Measurements from ENCODE around the gene ZNF732.
A peak's percentile ranks its signal among the peaks of the same experiment; 100 is the strongest.
"Not testable (repeated sequence)": the region's sequence is repeated elsewhere in the genome, so short reads cannot be mapped to it uniquely, and the experiment has no call there.

Gene ZNF732

DNA sequence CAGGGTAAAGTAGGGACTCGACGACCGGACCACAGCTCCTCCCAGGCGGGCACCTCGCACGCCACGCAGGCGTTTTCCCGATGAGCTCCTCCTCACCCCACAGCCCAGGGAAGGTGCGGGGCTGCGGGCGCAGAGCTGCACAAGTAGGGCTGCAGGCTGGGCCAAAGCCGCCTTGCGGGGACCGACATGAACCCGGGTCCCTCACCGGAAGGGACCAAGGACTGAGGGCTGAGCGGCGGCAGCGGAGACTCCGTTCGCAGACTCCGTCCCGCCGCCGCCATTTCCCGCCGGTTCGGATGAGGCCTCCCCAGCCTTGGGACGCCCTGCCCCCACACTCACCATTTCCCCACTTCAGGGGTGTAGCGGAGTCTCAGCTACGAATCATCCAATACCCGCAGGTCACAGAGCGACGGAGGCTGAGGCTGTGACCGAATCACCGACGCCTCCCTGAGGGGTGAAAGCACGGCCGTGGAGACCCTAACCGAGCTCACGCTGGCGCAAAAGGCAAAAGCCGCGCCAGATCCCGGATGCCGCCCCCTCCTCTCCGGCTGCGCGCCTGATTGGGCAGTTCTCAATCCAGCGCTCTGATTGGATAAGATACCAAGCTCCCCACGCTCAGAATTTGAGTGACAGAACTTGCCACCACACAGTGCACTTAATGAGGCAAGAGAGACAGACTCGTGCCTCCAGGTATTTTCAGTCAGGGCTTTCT is at the start of gene ZNF732:
Gene ZNF732 (minus strand): TSS at position 506 of the 712 bp plus-strand sequence. CDS start 164 bp downstream, at position 342.
- no peak for DNase-seq

DNA sequence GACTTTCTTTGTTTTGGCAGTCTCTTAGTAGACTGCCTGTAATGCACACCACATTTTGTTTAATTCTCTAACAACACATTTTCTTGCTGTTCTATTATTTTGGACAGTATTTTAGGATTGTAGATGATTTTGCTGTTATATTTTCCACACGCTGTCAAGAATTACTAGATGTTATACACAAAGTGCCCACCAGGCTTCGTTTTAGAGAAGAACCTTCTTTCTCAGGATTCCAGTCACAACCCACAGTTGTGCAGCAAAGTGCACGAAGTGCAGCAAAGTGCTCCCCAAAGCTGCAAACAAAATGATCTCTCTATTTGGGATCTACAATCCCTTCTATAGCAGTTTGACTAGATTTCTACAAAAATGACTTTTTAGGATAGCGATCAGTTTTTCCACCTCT is 34.7 kb upstream of the ZNF732 start:
- DNase-seq: no peak

- DNase-seq: no peak
Measured at GRCh38 chr4:338759-339097, 33.5 kb upstream of the ZNF732 start.

DNA sequence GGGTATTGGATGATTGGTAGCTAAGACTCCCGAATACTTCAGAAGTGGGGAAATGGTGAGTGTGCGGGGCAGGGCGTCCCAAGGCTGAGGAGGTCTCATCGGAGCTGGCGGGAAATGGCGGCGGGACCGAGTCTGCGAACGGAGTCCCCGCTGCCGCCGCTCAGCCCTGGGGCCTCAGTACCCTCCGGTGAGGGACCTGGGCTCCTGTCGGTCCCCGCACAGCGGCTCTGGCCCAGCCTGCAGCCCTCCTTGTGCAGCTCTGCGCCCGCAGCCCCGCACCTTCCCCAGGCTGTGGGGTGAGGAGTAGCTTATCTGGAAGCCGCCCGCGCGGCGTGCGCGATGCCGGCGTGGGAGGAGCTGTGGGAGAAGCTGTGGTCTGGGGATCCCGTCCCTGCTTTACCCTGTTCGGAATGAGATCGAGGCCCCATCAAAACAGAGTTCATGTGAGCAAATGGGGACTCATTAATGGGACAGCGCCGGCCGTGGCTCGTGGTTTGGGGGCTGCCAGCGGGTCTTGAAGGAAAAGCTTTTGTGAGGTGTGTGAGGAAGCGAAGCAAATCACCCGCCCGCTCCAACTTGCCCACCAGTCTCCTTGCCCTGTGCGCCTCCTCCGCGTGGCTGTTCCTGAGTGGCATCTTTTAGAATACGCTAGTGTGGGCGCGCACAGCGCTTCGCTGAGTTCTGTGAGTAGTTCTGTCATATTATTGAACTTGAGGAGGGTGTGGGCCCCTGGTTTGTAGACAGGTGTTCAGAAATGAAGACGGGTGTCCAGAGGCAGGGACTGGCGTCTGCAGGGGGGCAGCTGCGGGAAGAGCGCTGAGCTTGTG is 32.9 kb upstream of the ZNF732 start:
- peak; percentile 37 for DNase-seq

DNA sequence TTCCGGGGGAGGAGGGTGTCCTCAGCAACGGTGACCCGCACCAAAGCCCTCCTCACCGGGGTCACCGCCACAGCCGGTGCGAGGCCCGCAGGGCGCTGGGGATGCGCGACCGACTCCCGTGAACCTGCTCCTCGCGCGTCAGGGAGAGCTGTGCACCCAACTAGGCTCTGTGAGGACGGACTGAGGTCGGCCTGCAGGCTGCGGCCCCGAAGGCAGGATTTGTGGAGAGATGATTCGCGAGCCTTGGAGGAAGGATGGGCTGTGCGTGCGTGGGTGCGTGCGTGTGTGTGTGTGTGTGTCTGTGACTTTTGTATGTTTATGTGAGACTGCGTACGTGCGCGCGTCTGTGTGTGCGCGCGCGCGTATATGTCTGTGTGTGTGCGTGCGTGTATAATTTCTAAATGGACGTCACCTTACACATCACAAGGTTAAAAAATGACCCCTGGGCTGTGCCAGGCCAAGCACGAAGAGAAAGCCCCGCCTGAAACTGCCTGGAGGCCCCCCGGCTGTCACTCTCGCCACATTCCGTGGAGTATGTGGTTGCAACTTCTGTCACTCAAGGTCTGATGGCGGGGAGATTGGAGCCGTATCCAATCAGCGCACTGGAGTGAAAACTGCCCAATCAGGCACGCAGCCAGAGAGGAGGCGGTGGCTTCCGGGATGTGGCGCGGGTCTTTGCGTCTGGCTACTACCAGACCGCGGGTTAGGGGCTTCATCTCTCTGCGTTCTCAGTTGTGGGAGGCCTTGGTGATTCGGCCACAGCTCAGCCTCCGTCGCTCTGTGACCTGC is 32.1 kb upstream of the ZNF732 start, which contains the start of gene ZNF141:
Gene ZNF141 (plus strand): TSS at position 672 of the 789 bp plus-strand sequence. CDS start 170 bp downstream, outside the sequence.
- peak; percentile 95 for DNase-seq

DNA sequence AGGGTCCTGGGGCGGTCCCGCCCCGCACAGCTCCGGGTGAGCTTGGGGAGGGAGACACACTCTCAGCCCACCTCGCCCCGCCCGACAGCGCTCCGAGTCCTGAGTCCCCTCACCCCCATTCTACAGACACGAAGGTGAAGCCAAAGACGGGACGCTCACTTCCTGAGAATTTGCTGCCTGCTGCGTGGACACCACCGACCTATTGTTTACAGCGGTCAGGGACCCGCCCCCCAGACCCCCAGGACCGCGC is 31.5 kb upstream of the ZNF732 start:
- no peak for DNase-seq

- no peak for DNase-seq
Measured at GRCh38 chr4:336099-336892, 31.0 kb upstream of the ZNF732 start.

GRCh38 chr4:335515-335914 is 30.2 kb upstream of the ZNF732 start:
- no peak for DNase-seq

DNA sequence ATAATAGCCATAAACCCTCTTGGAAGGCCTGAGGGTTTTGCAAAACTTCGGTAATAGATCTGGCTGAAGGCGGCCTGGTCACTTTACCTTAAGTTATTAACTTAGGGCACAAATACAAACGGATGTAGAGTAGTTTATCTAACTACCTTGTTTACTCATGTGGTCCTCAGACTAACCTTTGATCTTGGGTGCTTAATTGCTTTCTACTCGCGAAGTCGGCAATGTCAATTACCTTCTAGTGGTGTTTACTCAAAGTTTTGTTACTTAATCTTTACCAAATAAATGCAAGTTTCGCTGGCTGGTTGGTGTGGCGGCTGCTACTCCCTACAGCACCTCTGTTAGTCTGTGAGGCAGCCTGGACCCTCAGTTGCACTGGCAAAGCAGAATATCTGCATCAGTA is 23.5 kb upstream of the ZNF732 start:
- DNase-seq: no peak

DNA sequence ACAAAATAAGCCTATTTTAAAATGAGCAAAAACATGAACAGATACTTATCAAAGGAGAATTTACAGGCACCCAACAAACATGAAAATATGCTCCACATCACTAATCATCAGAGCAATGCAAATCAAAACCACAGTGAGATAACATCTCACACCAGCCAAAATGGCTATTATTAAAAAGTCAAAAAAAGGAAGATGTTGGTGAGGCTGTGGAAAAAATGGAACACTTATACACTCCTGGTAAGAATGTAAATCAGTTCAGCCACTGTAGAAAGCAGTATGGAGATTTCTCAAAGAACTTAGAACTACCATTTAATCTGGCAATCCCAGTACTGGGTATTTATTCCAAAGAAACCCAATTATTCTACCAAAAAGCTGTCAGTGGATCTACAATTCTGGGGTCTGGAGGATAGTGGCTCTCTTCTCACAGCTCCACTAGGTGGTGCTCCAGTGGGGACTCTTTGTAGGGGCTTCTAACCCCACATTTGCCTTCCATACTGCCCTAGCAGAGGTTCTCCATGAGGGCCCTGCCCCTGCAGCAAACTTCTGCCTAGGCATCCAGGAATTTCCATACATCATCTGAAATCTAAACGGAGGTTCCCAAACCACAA is 9.1 kb upstream of the ZNF732 start:
- no peak for DNase-seq

DNA sequence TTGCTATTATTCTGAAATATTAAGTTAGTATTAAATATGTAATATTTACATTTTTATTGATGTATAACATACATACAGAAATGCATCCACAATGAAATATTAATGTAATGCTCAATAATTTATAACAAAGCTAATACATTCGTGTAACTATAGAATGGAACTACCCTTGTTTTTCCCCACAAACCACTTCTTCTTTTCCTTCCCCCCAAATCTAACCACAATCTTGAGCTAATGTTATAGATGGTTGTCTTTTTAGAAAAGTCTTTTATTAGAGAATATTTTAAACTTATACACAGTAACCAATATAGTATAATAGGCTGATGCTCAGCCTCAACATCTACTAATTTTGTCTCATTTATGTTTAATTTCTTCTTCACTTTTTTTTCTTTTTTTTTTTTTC is 4.5 kb upstream of the ZNF732 start:
- DNase-seq: no peak

DNA sequence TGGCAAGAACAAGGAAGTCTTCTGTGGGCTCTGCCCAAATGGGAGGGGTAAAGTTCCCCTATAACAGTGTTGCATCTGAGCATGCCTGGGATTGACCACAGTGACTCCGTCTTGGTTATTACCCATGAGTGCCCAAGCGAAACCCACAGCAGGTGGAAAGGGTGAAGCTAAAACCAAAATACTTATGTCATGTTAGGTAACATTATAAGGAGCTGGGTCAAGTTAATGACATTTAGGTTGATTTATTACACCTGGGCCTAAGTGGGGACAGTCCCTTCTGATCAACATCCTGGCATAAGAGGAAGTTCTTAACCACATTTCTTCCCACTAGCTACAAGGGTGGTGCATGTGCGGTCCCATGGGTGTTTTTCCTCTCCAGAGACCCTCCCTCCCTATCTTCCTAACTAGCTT is 1.3 kb upstream of the ZNF732 start:
- DNase-seq: peak; percentile 31

DNA sequence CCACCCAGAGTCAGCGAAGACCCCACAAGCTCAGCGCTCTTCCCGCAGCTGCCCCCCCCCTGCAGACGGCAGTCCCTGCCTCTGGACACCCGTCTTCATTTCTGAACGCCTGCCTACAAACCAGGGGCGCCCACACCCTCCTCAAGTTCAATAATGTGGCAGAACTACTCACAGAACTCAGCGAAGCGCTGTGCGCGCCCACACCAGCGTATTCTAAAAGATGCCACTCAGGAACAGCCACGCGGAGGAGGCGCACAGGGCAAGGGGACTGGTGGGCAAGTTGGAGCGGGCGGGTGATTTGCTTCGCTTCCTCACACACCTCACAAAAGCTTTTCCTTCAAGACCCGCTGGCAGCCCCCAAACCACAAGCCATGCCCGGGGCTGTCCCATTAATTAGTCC is 758 bp downstream of the ZNF732 start:
- not testable (repeated sequence) for DNase-seq

DNA sequence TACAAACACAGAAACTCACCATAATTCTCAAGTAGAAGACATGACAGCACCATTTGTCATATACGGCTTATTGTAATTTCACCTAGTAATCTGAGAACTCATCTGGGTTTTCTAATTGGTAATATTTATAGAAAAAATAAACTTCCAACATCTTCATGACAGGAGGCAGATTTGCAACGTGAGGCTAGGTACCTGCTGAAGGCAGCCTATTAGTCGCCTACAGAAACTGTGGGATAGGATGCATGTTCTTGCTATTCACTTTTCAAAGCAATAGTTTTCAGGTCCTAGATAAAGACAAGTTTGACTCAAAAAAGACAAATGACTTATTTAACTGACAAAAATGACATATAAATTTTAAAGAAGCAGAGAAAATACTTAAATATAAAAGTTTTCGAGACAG is 2.9 kb downstream of the ZNF732 start:
- DNase-seq: no peak

DNA sequence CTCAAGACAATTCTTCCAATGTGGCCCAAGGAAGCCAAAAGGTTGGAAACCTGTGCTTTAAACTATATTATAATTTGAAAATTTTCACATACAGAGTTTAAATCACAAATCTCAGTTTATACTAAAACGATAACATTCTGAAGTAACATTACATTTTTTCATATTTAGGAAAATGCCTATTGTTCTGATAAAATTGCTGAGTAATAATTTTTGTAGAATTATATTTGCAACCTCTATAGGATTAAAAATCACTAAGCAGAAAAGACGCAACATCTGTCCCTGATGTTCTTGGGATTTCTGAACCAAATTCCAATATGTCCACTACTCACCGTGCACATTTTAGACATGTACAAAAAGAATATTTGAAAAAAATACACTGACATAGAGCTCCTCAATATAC is 10.5 kb downstream of the ZNF732 start:
- DNase-seq: no peak

- no peak for DNase-seq
Measured at GRCh38 chr4:288891-289290, 16.4 kb downstream of the ZNF732 start.

DNA sequence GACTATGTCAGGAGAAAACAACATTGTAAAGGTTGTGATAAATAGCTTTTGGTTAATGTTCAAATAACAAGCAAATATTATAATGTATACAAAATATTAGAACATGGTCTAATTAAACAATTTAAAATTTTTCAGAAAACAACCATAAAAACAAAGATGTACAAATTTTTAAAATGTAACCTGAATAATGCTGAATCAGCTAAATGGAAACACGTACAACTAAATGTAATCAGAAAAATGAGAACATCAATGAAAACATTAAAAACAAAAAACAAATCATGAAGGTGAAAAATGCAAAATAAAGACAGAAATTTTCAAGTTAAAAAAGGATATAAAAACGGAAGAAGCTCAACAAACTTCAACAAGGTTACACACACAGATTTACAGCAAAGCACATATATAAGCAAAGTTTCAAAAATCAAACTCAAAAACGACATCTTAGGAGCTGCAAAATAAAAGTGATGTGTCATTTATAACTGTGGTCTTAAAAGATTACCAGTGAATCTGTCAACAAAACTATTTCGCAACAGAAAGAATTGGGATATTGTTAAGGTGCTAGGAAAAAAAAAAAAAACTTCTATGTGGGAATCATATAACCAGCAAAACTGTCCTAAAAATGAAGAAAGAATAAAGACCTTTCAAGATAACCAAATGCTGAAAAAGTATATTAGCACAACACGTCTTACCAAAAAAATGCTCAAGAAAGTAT is 31.8 kb downstream of the ZNF732 start:
- DNase-seq: no peak

DNA sequence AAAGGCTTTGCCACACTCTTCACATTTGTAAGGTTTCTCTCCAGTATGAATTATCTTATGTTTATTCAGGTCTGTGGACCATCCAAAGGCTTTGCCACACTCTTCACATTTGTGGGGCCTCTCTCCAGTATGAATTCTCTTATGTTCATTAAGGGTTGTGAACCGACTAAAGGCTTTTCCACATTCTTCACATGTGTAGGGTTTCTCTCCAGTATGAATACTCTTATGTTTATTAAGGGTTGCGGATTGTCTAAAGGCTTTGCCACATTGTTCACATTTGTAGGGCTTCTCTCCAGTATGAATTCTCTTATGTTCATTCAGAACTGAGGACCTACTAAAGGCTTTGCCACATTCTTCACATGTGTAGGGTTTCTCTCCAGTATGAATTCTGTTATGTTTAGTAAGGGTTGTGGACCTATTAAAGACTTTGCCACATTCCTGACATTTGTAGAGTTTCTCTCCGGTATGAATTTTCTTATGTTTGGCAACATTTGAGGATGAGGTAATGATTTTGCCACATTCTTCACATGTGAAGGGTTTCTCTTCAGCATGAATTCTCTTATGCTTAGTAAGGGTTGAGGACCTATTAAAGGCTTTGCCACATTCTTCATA is 33.7 kb downstream of the ZNF732 start:
- no peak for DNase-seq

GRCh38 chr4:259240-259639 is 46.0 kb downstream of the ZNF732 start:
- not testable (repeated sequence) for DNase-seq

DNA sequence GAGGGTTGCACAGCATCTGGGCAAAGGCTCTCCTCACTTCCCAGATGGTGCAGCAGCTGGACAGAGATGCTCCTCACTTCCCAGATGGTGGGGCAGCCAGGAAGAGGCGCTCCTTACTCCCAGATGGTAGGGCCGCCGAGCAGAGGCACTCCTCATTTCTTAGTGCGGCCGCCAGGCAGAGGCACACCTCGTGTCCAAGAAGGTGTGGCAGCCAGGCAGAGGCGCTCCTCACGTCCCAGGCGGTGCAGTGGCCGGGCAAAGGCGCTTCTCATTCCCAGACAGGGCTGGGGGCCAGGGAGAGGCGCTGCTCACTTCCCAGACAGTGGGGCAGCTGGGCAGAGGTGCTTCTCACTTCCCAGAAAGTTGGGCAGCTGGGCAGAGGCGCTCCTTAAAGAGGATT is 48.8 kb downstream of the ZNF732 start:
- no peak for DNase-seq

All from CD4-positive, alpha-beta T cell treated with Interleukin-15 for 1 hour (primary cell).